Measurements from ENCODE around the gene TCF4.
"Not testable (repeated sequence)": the region's sequence is repeated elsewhere in the genome, so short reads cannot be mapped to it uniquely, and the experiment has no call there.

TCF4 gene

DNA sequence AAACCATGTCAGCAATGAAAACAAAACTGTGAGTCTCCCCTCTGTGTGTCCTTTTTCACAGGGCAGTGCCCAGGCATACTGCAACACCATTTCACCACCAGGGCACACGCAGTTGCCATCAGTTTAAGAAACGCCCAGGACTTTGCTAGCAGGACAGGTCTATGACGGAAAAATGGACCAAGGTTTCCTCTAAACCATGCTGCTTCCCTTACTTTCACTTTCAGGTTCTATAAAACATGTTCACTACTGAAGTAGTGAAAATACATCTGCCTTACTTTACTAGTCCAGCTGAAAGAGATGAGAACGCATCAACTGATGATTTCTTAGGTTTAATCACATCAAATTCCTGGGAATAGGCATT lies 110.5 kb downstream of the TCF4 start:
- no peak overlapping the region for H3K27ac ChIP-seq
- no peaks in the 10 kb centered on the region for H3K9me3 ChIP-seq (ENCODE audit: severe bottlenecking)
- H3K36me3 ChIP-seq: no peaks in the 10 kb centered on the region
- H3K4me3 ChIP-seq (ENCODE audit: low read depth, low read length): no peak overlapping the region
- no peaks in the 10 kb centered on the region for H3K27me3 ChIP-seq (ENCODE audit: insufficient read depth, low read depth, severe bottlenecking)
- TF ChIP-seq, protein P1, sequence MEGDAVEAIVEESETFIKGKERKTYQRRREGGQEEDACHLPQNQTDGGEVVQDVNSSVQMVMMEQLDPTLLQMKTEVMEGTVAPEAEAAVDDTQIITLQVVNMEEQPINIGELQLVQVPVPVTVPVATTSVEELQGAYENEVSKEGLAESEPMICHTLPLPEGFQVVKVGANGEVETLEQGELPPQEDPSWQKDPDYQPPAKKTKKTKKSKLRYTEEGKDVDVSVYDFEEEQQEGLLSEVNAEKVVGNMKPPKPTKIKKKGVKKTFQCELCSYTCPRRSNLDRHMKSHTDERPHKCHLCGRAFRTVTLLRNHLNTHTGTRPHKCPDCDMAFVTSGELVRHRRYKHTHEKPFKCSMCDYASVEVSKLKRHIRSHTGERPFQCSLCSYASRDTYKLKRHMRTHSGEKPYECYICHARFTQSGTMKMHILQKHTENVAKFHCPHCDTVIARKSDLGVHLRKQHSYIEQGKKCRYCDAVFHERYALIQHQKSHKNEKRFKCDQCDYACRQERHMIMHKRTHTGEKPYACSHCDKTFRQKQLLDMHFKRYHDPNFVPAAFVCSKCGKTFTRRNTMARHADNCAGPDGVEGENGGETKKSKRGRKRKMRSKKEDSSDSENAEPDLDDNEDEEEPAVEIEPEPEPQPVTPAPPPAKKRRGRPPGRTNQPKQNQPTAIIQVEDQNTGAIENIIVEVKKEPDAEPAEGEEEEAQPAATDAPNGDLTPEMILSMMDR (IDR thresholded peaks at IDR 0.05; ENCODE audit: low read depth, low read length): no peak
- DNase-seq: no peak

DNA sequence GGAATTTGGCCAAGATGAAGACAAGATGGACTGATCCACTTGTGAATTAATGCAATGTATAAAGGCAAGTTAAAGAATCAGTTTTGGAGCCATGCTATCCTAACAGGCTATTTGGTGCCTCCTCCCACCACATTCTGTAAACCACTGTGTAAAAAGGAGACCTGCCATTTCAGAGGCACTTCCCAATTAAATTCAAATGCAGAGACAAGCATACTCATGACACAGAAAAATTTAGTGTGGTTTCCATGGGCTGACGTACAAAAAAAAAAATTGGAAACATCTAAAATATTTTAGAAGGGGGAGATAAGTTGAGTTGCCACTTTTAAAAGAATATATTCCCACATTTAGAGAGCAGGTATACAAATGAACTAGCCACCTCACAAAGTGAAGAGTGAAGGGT lies 112.1 kb downstream of the TCF4 start:
- no peak overlapping the region for H3K4me3 ChIP-seq (ENCODE audit: low read depth, low read length)
- no peak overlapping the region for H3K27ac ChIP-seq
- no peaks in the 10 kb centered on the region for H3K9me3 ChIP-seq (ENCODE audit: severe bottlenecking)
- TF ChIP-seq, protein P1 (IDR thresholded peaks at IDR 0.05; ENCODE audit: low read depth, low read length): no peak
- no peak for DNase-seq
- no peaks in the 10 kb centered on the region for H3K36me3 ChIP-seq
- H3K27me3 ChIP-seq (ENCODE audit: insufficient read depth, low read depth, severe bottlenecking): no peaks in the 10 kb centered on the region

DNA sequence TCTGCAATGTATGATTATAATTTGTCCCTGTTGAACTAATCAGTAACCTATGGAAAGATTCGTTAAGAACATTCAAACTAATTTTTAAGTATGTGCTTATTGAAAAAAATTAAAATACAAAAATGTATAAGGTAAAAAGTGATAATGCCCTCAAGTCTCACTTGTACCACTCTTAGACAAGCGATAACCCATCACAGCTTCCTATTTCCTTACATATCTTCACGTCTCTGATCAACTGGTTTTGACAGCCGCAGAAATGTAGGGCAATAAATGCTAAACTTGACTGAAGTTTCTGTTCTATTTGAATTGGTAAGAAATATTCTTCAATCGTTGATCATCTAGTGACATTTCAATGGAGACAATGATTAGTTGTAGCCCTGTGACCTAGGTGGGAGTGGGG lies 112.5 kb downstream of the TCF4 start:
- no peaks in the 10 kb centered on the region for H3K36me3 ChIP-seq
- no peak overlapping the region for H3K27ac ChIP-seq
- H3K4me3 ChIP-seq (ENCODE audit: low read depth, low read length): no peak overlapping the region
- no peak for DNase-seq
- no peaks in the 10 kb centered on the region for H3K27me3 ChIP-seq (ENCODE audit: insufficient read depth, low read depth, severe bottlenecking)
- TF ChIP-seq, protein P1 (IDR thresholded peaks at IDR 0.05; ENCODE audit: low read depth, low read length): no peak
- no peaks in the 10 kb centered on the region for H3K9me3 ChIP-seq (ENCODE audit: severe bottlenecking)

DNA sequence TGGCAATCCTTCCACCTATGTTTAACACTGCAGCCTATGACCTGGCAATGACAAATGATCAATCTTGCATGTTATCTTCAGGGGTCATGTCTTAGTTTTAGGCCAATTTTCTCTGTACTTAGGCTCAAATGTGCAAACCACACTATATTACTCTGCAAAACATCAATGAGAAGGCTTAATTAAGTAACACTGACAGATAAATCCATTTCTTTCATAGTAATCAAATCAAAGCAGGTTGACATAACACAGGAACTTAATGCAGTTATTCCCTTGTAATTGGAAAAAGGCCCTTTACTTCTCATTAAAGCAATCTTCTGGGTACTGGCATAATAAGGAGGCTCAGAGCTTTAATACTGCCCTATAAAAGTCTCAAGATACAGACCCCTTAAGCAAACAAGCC lies 114.4 kb downstream of the TCF4 start:
- Histone ChIP-seq H3K36me3 (no peaks in the 10 kb centered on the region), H3K9me3 (ENCODE audit: severe bottlenecking) (no peaks in the 10 kb centered on the region), H3K27me3 (ENCODE audit: insufficient read depth, low read depth, severe bottlenecking) (no peaks in the 10 kb centered on the region), H3K27ac (no peak overlapping the region), H3K4me3 (ENCODE audit: low read depth, low read length) (no peak overlapping the region)
- no peak for DNase-seq
- TF ChIP-seq, protein P1 (IDR thresholded peaks at IDR 0.05; ENCODE audit: low read depth, low read length): no peak

DNA sequence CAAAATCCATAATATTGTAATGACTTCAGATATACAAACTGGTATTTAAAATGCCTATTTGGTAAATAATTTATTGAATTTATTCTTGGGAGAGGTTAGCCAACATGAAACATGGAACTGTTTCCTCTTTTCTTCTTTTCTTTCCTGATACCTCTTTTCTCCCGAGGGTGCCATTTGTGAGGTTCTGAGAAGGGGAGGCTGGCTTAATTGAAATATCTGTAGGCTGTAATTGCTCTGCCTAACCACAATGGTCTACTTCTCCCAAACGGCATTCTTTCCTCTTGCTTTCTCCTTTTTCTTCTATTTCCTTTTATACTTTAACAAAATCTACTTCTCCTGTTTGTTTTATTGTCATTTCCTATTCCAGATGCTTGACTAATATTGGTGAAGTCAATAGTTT lies 114.9 kb downstream of the TCF4 start:
- DNase-seq: no peak
- H3K36me3 ChIP-seq: no peaks in the 10 kb centered on the region
- TF ChIP-seq, protein P1 (IDR thresholded peaks at IDR 0.05; ENCODE audit: low read depth, low read length): no peak
- H3K27ac ChIP-seq: no peak overlapping the region
- H3K27me3 ChIP-seq (ENCODE audit: insufficient read depth, low read depth, severe bottlenecking): no peaks in the 10 kb centered on the region
- no peaks in the 10 kb centered on the region for H3K9me3 ChIP-seq (ENCODE audit: severe bottlenecking)
- no peak overlapping the region for H3K4me3 ChIP-seq (ENCODE audit: low read depth, low read length)

DNA sequence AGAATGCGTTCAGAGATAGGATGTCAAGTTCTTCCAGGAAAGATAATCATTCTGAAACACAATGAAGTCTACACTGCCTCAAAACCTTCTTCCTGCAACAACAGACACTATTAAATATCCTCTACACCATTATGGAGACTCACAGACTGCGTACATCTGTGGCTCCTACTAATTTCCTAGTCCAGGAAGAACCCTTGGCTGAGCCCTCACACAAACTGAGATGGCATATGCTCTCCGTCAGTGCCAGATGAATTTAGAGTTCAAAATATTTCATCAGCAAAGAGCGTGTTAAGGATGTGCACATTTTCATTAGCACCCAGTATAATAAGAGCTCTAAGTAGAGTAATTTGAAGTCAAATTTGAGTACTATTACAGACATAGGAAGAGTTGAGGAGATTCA lies 117.2 kb downstream of the TCF4 start:
- Histone ChIP-seq H3K27ac (no peak overlapping the region), H3K27me3 (ENCODE audit: insufficient read depth, low read depth, severe bottlenecking) (no peaks in the 10 kb centered on the region), H3K9me3 (ENCODE audit: severe bottlenecking) (no peaks in the 10 kb centered on the region), H3K4me3 (ENCODE audit: low read depth, low read length) (no peak overlapping the region), H3K36me3 (no peaks in the 10 kb centered on the region)
- TF ChIP-seq, protein P1 (IDR thresholded peaks at IDR 0.05; ENCODE audit: low read depth, low read length): no peak
- DNase-seq: no peak

DNA sequence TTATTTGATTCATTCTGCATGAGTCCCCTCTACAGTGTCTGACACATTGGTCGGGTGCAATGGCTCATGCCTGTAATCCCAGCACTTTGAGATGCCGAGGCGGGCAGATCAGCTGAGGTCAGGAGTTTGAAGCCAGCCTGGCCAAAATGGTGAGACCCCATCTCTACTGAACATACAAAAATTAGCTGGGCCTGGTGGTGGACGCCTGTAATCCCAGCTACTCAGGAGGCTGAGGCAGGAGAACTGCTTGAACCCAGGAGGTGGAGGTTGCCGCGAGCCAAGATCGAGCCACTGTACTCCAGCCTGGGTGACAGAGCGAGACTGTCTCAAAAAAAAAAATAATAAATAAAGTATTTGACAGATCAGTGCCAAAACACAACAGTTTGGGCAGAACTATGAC lies 118.9 kb downstream of the TCF4 start:
- H3K9me3 ChIP-seq (ENCODE audit: severe bottlenecking): not testable (repeated sequence)

More for the DNA sequence above, 118.9 kb downstream of the TCF4 start:
- DNase-seq; H3K4me3 ChIP-seq (ENCODE audit: low read depth, low read length); H3K36me3 ChIP-seq; H3K27me3 ChIP-seq (ENCODE audit: insufficient read depth, low read depth, severe bottlenecking); H3K27ac ChIP-seq: not testable (repeated sequence)
